ENCODE results near the gene TBC1D5.
"Not testable (repeated sequence)": the region's sequence is repeated elsewhere in the genome, so short reads cannot be mapped to it uniquely, and the experiment has no call there.

The TBC1D5 gene

GRCh38 chr3:17623464-17623863 lies 119.0 kb downstream of the TBC1D5 start:
- H3K4me3 ChIP-seq = no peak overlapping the region
- DNase-seq (ENCODE audit: low read depth, low spot score) = no peak
- no peak overlapping the region for H3K9ac ChIP-seq (ENCODE audit: insufficient read length)
- no peak overlapping the region for H3K27ac ChIP-seq
- TF ChIP-seq FOXP2 (optimal IDR thresholded peaks at IDR 0.05; ENCODE audit: control extremely low read depth, extremely low read length, insufficient read depth) (no peak), EZH2 (IDR thresholded peaks at IDR 0.05) (no peak), POLR2AphosphoS5 (IDR thresholded peaks at IDR 0.05; ENCODE audit: borderline replicate concordance, low read depth, low read length) (no peak)
- H3K9me3 ChIP-seq (ENCODE audit: low read depth, low read length) = no peaks in the 10 kb centered on the region
- H3K36me3 ChIP-seq (ENCODE audit: insufficient read depth, low read length) = no peaks in the 10 kb centered on the region

GRCh38 chr3:17619968-17620367 lies 122.5 kb downstream of the TBC1D5 start:
- no peaks in the 10 kb centered on the region for H3K36me3 ChIP-seq (ENCODE audit: insufficient read depth, low read length)
- no peak for DNase-seq (ENCODE audit: low read depth, low spot score)
- no peak for TF ChIP-seq POLR2AphosphoS5 (IDR thresholded peaks at IDR 0.05; ENCODE audit: borderline replicate concordance, low read depth, low read length)
- no peak overlapping the region for H3K9ac ChIP-seq (ENCODE audit: insufficient read length)
- H3K9me3 ChIP-seq (ENCODE audit: low read depth, low read length) = no peaks in the 10 kb centered on the region
- H3K4me3 ChIP-seq = no peak overlapping the region
- H3K27ac ChIP-seq = no peak overlapping the region

- H3K4me3 ChIP-seq; H3K9me3 ChIP-seq (ENCODE audit: low read depth, low read length); H3K9ac ChIP-seq (ENCODE audit: insufficient read length); H3K36me3 ChIP-seq (ENCODE audit: insufficient read depth, low read length); H3K27ac ChIP-seq; DNase-seq (ENCODE audit: low read depth, low spot score): not testable (repeated sequence)
These were observed 129.4 kb downstream of the TBC1D5 start for GRCh38 chr3:17613017-17613416.

GRCh38 chr3:17607905-17608304 lies 134.5 kb downstream of the TBC1D5 start:
- Histone ChIP-seq H3K4me3 (no peak overlapping the region), H3K36me3 (ENCODE audit: insufficient read depth, low read length) (no peaks in the 10 kb centered on the region), H3K9ac (ENCODE audit: insufficient read length) (no peak overlapping the region), H3K9me3 (ENCODE audit: low read depth, low read length) (no peaks in the 10 kb centered on the region), H3K27ac (no peak overlapping the region)
- TF ChIP-seq FOXP2 (optimal IDR thresholded peaks at IDR 0.05; ENCODE audit: control extremely low read depth, extremely low read length, insufficient read depth) = no peak
- TF ChIP-seq EZH2 (IDR thresholded peaks at IDR 0.05) = no peak
- TF ChIP-seq POLR2AphosphoS5 (IDR thresholded peaks at IDR 0.05; ENCODE audit: borderline replicate concordance, low read depth, low read length) = no peak
- DNase-seq (ENCODE audit: low read depth, low spot score) = no peak

GRCh38 chr3:17605934-17606333 lies 136.5 kb downstream of the TBC1D5 start:
- TF ChIP-seq FOXP2 (optimal IDR thresholded peaks at IDR 0.05; ENCODE audit: control extremely low read depth, extremely low read length, insufficient read depth) (no peak), EZH2 (IDR thresholded peaks at IDR 0.05) (no peak), POLR2AphosphoS5 (IDR thresholded peaks at IDR 0.05; ENCODE audit: borderline replicate concordance, low read depth, low read length) (no peak)
- no peak for DNase-seq (ENCODE audit: low read depth, low spot score)
- Histone ChIP-seq H3K36me3 (ENCODE audit: insufficient read depth, low read length) (no peaks in the 10 kb centered on the region), H3K9ac (ENCODE audit: insufficient read length) (no peak overlapping the region), H3K9me3 (ENCODE audit: low read depth, low read length) (no peaks in the 10 kb centered on the region), H3K27ac (no peak overlapping the region), H3K4me3 (no peak overlapping the region)

GRCh38 chr3:17605032-17605431 lies 137.4 kb downstream of the TBC1D5 start:
- no peak overlapping the region for H3K9ac ChIP-seq (ENCODE audit: insufficient read length)
- H3K9me3 ChIP-seq (ENCODE audit: low read depth, low read length) = no peaks in the 10 kb centered on the region
- H3K4me3 ChIP-seq = no peak overlapping the region
- H3K36me3 ChIP-seq (ENCODE audit: insufficient read depth, low read length) = no peaks in the 10 kb centered on the region
- no peak overlapping the region for H3K27ac ChIP-seq
- DNase-seq (ENCODE audit: low read depth, low spot score) = no peak
- no peak for TF ChIP-seq POLR2AphosphoS5 (IDR thresholded peaks at IDR 0.05; ENCODE audit: borderline replicate concordance, low read depth, low read length)
- no peak for TF ChIP-seq EZH2 (IDR thresholded peaks at IDR 0.05)
- no peak for TF ChIP-seq FOXP2 (optimal IDR thresholded peaks at IDR 0.05; ENCODE audit: control extremely low read depth, extremely low read length, insufficient read depth)

GRCh38 chr3:17602126-17602525 lies 140.3 kb downstream of the TBC1D5 start:
- Histone ChIP-seq H3K4me3 (no peak overlapping the region), H3K36me3 (ENCODE audit: insufficient read depth, low read length) (no peaks in the 10 kb centered on the region), H3K9me3 (ENCODE audit: low read depth, low read length) (no peaks in the 10 kb centered on the region), H3K27ac (no peak overlapping the region), H3K9ac (ENCODE audit: insufficient read length) (no peak overlapping the region)
- TF ChIP-seq FOXP2 (optimal IDR thresholded peaks at IDR 0.05; ENCODE audit: control extremely low read depth, extremely low read length, insufficient read depth) = no peak
- no peak for TF ChIP-seq EZH2 (IDR thresholded peaks at IDR 0.05)
- no peak for TF ChIP-seq POLR2AphosphoS5 (IDR thresholded peaks at IDR 0.05; ENCODE audit: borderline replicate concordance, low read depth, low read length)
- no peak for DNase-seq (ENCODE audit: low read depth, low spot score)

GRCh38 chr3:17592956-17593355 lies 149.5 kb downstream of the TBC1D5 start:
- Histone ChIP-seq H3K9ac (ENCODE audit: insufficient read length) (no peak overlapping the region), H3K9me3 (ENCODE audit: low read depth, low read length) (no peaks in the 10 kb centered on the region), H3K36me3 (ENCODE audit: insufficient read depth, low read length) (no peaks in the 10 kb centered on the region), H3K4me3 (no peak overlapping the region), H3K27ac (no peak overlapping the region)
- no peak for TF ChIP-seq FOXP2 (optimal IDR thresholded peaks at IDR 0.05; ENCODE audit: control extremely low read depth, extremely low read length, insufficient read depth)
- no peak for DNase-seq (ENCODE audit: low read depth, low spot score)

GRCh38 chr3:17590465-17590864 lies 152.0 kb downstream of the TBC1D5 start:
- Histone ChIP-seq H3K36me3 (ENCODE audit: insufficient read depth, low read length) (no peaks in the 10 kb centered on the region), H3K27ac (no peak overlapping the region), H3K4me3 (no peak overlapping the region), H3K9me3 (ENCODE audit: low read depth, low read length) (no peaks in the 10 kb centered on the region), H3K9ac (ENCODE audit: insufficient read length) (no peak overlapping the region)
- TF ChIP-seq FOXP2 (optimal IDR thresholded peaks at IDR 0.05; ENCODE audit: control extremely low read depth, extremely low read length, insufficient read depth) (no peak), EZH2 (IDR thresholded peaks at IDR 0.05) (no peak), POLR2AphosphoS5 (IDR thresholded peaks at IDR 0.05; ENCODE audit: borderline replicate concordance, low read depth, low read length) (no peak)
- no peak for DNase-seq (ENCODE audit: low read depth, low spot score)
